Epithelial cell of esophagus (primary cell): ENCODE measurements around the gene SLC6A5.

Source experiments
- DNase-seq: peaks from one replicate; pipeline ENCODE4 v3.0.0; 2010; ENCODE audit warnings: low read depth
- H3K4me3 ChIP-seq: 2 replicates; pipeline ENCODE4 v1.5.1; 2011; ENCODE audit warnings: mild to moderate bottlenecking, low read length, control low read depth
- CTCF ChIP-seq: IDR thresholded peaks from 2 replicates; pipeline ENCODE4 v1.5.1; 2011; ENCODE audit warnings: low read depth, mild to moderate bottlenecking, low read length, control low read depth, inconsistent platforms; ENCODE audit not compliant: insufficient read depth; ENCODE audit errors: missing control alignments

Gene SLC6A5

GRCh38 chr11:20654038-20654437 is 54.6 kb downstream of the SLC6A5 start:
- DNase-seq, result no peak
- no peak overlapping the region for H3K4me3 ChIP-seq
- TF ChIP-seq CTCF, result no peak

- no peak for DNase-seq
- no peak overlapping the region for H3K4me3 ChIP-seq
- TF ChIP-seq CTCF, result no peak
These were observed 57.5 kb downstream of the SLC6A5 start for GRCh38 chr11:20656901-20657300.

- no peak overlapping the region for H3K4me3 ChIP-seq
- no peak for TF ChIP-seq CTCF
- peak; percentile 15 for DNase-seq
These were observed 58.7 kb downstream of the SLC6A5 start for GRCh38 chr11:20658135-20658534.

GRCh38 chr11:20661445-20661844 is 62.0 kb downstream of the SLC6A5 start:
- TF ChIP-seq CTCF, result no peak
- no peak for DNase-seq
- no peak overlapping the region for H3K4me3 ChIP-seq

GRCh38 chr11:20661850-20662249 is 62.4 kb downstream of the SLC6A5 start:
- no peak for DNase-seq
- no peak for TF ChIP-seq CTCF
- no peak overlapping the region for H3K4me3 ChIP-seq

GRCh38 chr11:20668131-20668809 is 68.9 kb downstream of the SLC6A5 start:
- H3K4me3 ChIP-seq, result no peak overlapping the region
- no peak for TF ChIP-seq CTCF
- DNase-seq, result no peak
